GM21528 (cell line): ENCODE data around the gene MAJIN.
"Not testable (repeated sequence)": the region's sequence is repeated elsewhere in the genome, so short reads cannot be mapped to it uniquely, and the experiment has no call there.

ENCODE experiments used
- ATAC-seq: cut with Tn5 transposase; IDR thresholded peaks from one replicate; pipeline ENCODE4 v1.9.1; 2021; ENCODE audit warnings: mild to moderate bottlenecking, moderate library complexity; ENCODE audit not compliant: unreplicated experiment, low FRiP score

The MAJIN gene

GRCh38 chr11:64971421-64972233 is at the start of gene MAJIN:
TSS of gene MAJIN (minus strand) at chr11:64972108. CDS start at chr11:64959405, 12,703 bp downstream.
- ATAC-seq = no peak

GRCh38 chr11:65021509-65021908 is 49.6 kb upstream of the MAJIN start:
- ATAC-seq = no peak

GRCh38 chr11:65021003-65021402 is 49.1 kb upstream of the MAJIN start:
- no peak for ATAC-seq

- ATAC-seq = no peak
Observed at GRCh38 chr11:65019824-65020223, 47.9 kb upstream of the MAJIN start.

GRCh38 chr11:65017937-65018336 is 46.0 kb upstream of the MAJIN start:
- no peak for ATAC-seq

GRCh38 chr11:65016705-65017104 is 44.8 kb upstream of the MAJIN start:
- ATAC-seq = no peak

- ATAC-seq = no peak
Observed at GRCh38 chr11:65014726-65015227, 42.9 kb upstream of the MAJIN start.

- ATAC-seq = peak; percentile 77
Observed at GRCh38 chr11:65013888-65014725, 42.2 kb upstream of the MAJIN start, which contains the start of gene ARL2. TSS of gene ARL2 (plus strand) at chr11:65014160. CDS start at chr11:65014208, 48 bp downstream.

GRCh38 chr11:65013130-65013887 is 41.4 kb upstream of the MAJIN start:
- peak; percentile 61 for ATAC-seq

GRCh38 chr11:65008873-65009272 is 37.0 kb upstream of the MAJIN start:
- ATAC-seq = no peak

- no peak for ATAC-seq
Observed at GRCh38 chr11:65008016-65008415, 36.1 kb upstream of the MAJIN start.

GRCh38 chr11:65003968-65004367 is 32.1 kb upstream of the MAJIN start:
- not testable (repeated sequence) for ATAC-seq

GRCh38 chr11:65003282-65003681 is 31.4 kb upstream of the MAJIN start:
- ATAC-seq = no peak

GRCh38 chr11:65002706-65003105 is 30.8 kb upstream of the MAJIN start:
- no peak for ATAC-seq

GRCh38 chr11:64999478-64999877 is 27.6 kb upstream of the MAJIN start:
- ATAC-seq = no peak

GRCh38 chr11:64998690-64999431 is 27.0 kb upstream of the MAJIN start:
- ATAC-seq = no peak

- ATAC-seq = no peak
Observed at GRCh38 chr11:64998141-64998540, 26.2 kb upstream of the MAJIN start.

GRCh38 chr11:64996710-64997380 is 24.9 kb upstream of the MAJIN start, which contains the start of gene BATF2:
TSS of gene BATF2 (minus strand) at chr11:64996971. CDS start at chr11:64996914, 57 bp downstream.
- no peak for ATAC-seq

GRCh38 chr11:64996327-64996709 is 24.4 kb upstream of the MAJIN start:
- ATAC-seq = no peak
